SK-N-MC (cell line): ENCODE data around the gene AQP6.

ENCODE experiments used
- DNase-seq: peaks from one replicate; pipeline ENCODE4 v3.0.0-alpha.2; 2011; ENCODE audit warnings: low read depth, low spot score
- H3K27ac ChIP-seq: fragments of 200-600 bp; sonication (generic); 2 replicates; pipeline ENCODE4 v1.5.1; 2016; ENCODE audit warnings: mixed run types
- H3K36me3 ChIP-seq: fragments of 200-600 bp; sonication (generic); 2 replicates; pipeline ENCODE4 v1.6.1; 2017; ENCODE audit warnings: antibody characterized with exemption, low read length, mixed read lengths; ENCODE audit not compliant: insufficient read depth
- H3K4me3 ChIP-seq: fragments of 200-600 bp; sonication (generic); 2 replicates; pipeline ENCODE4 v1.5.1; 2016
- H3K9ac ChIP-seq: fragments of 200-600 bp; sonication (generic); 2 replicates; pipeline ENCODE4 v1.8.0; 2017; ENCODE audit warnings: mixed run types, mixed read lengths; ENCODE audit not compliant: insufficient read length
- H3K9me3 ChIP-seq: fragments of 200-600 bp; sonication (generic); 2 replicates; pipeline ENCODE4 v1.6.1; 2017; ENCODE audit warnings: low read depth, mild to moderate bottlenecking, antibody characterized with exemption, low read length, moderate library complexity, mixed read lengths
- EZH2 ChIP-seq: fragments of 200-600 bp; sonication (generic); IDR thresholded peaks from one replicate; pipeline ENCODE4 v1.6.1; 2017; ENCODE audit warnings: antibody characterized with exemption
- FOXP2 ChIP-seq: optimal IDR thresholded peaks from 2 replicates; pipeline ENCODE3; 2011; ENCODE audit warnings: mild to moderate bottlenecking, moderate library complexity; ENCODE audit not compliant: insufficient read depth; ENCODE audit errors: extremely low read length, control extremely low read depth
- POLR2AphosphoS5 ChIP-seq: IDR thresholded peaks from 2 replicates; pipeline ENCODE4 v1.6.1; 2012; ENCODE audit warnings: mild to moderate bottlenecking, low read depth, low read length, borderline replicate concordance

The AQP6 gene

GRCh38 chr12:49947593-49948226 is 25.0 kb upstream of the AQP6 start:
- no peak overlapping the region for H3K4me3 ChIP-seq
- H3K36me3 ChIP-seq: no peaks in the 10 kb centered on the region
- TF ChIP-seq FOXP2: no peak
- TF ChIP-seq EZH2: no peak
- TF ChIP-seq POLR2AphosphoS5: no peak
- no peak for DNase-seq
- H3K9ac ChIP-seq: no peak overlapping the region
- no peak overlapping the region for H3K27ac ChIP-seq
- no peaks in the 10 kb centered on the region for H3K9me3 ChIP-seq

GRCh38 chr12:49948866-49949845 is 23.6 kb upstream of the AQP6 start:
- no peak for DNase-seq
- Histone ChIP-seq H3K9ac (no peak overlapping the region), H3K9me3 (no peaks in the 10 kb centered on the region), H3K4me3 (no peak overlapping the region), H3K36me3 (no peaks in the 10 kb centered on the region), H3K27ac (no peak overlapping the region)
- TF ChIP-seq FOXP2 (no peak), POLR2AphosphoS5 (no peak), EZH2 (no peak)

GRCh38 chr12:49949866-49950265 is 22.9 kb upstream of the AQP6 start:
- no peak for TF ChIP-seq FOXP2
- no peak for TF ChIP-seq EZH2
- no peak for TF ChIP-seq POLR2AphosphoS5
- Histone ChIP-seq H3K9ac (no peak overlapping the region), H3K9me3 (no peaks in the 10 kb centered on the region), H3K27ac (no peak overlapping the region), H3K4me3 (no peak overlapping the region), H3K36me3 (no peaks in the 10 kb centered on the region)
- DNase-seq: no peak

- H3K9ac ChIP-seq: no peak within 1 kb of the TSS
- no peak for DNase-seq
- no peak within 1 kb of the TSS for H3K27ac ChIP-seq
- TF ChIP-seq EZH2: no peak
- no peak for TF ChIP-seq POLR2AphosphoS5
- TF ChIP-seq FOXP2: no peak
- H3K4me3 ChIP-seq: no peak within 1 kb of the TSS
- H3K9me3 ChIP-seq: no peaks in the 10 kb centered on the region
- no peaks in the 10 kb centered on the region for H3K36me3 ChIP-seq
Observed at GRCh38 chr12:49950273-49951251, 22.2 kb upstream of the AQP6 start, which contains the start of gene AQP2. TSS of gene AQP2 (plus strand) at chr12:49950737. CDS start at chr12:49950831, 94 bp downstream.

GRCh38 chr12:49951411-49952240 is 21.1 kb upstream of the AQP6 start:
- H3K36me3 ChIP-seq: no peaks in the 10 kb centered on the region
- no peaks in the 10 kb centered on the region for H3K9me3 ChIP-seq
- no peak overlapping the region for H3K4me3 ChIP-seq
- DNase-seq: no peak
- H3K9ac ChIP-seq: no peak overlapping the region
- TF ChIP-seq FOXP2 (no peak), POLR2AphosphoS5 (no peak), EZH2 (no peak)
- no peak overlapping the region for H3K27ac ChIP-seq

GRCh38 chr12:49952391-49953055 is 20.2 kb upstream of the AQP6 start:
- H3K4me3 ChIP-seq: no peak overlapping the region
- H3K27ac ChIP-seq: no peak overlapping the region
- no peak overlapping the region for H3K9ac ChIP-seq
- no peak for TF ChIP-seq FOXP2
- no peak for TF ChIP-seq POLR2AphosphoS5
- TF ChIP-seq EZH2: no peak
- no peak for DNase-seq
- H3K9me3 ChIP-seq: no peaks in the 10 kb centered on the region
- H3K36me3 ChIP-seq: no peaks in the 10 kb centered on the region

GRCh38 chr12:49953151-49953550 is 19.6 kb upstream of the AQP6 start:
- H3K4me3 ChIP-seq: no peak overlapping the region
- no peak for DNase-seq
- no peaks in the 10 kb centered on the region for H3K36me3 ChIP-seq
- no peak overlapping the region for H3K27ac ChIP-seq
- H3K9me3 ChIP-seq: no peaks in the 10 kb centered on the region
- TF ChIP-seq POLR2AphosphoS5 (no peak), EZH2 (no peak), FOXP2 (no peak)
- H3K9ac ChIP-seq: no peak overlapping the region
